T47D (cell line): Measurements from ENCODE around the gene NHS.

ENCODE experiments used
- DNase-seq, 2 experiments: peaks; one replicate each; pipeline versions ENCODE4 v3.0.0 to v3.0.0-alpha.2; 2011 to 2012; ENCODE audit warnings: low read depth in 1 of 2, low spot score in 1 of 2
- JUND ChIP-seq: IDR thresholded peaks from 2 replicates; pipeline ENCODE4 v1.6.1; 2012; ENCODE audit warnings: low read depth
- in situ Hi-C: cut with HindIII; loops from 2 replicates; pipeline ENCODE4 v1.10.0; 2016; ENCODE audit warnings: low sequenced_read_pairs, low pct_unique_long_range_greater_than_20kb

Gene NHS

GRCh38 chrX:17740137-17741122, 365.4 kb downstream of the NHS start:
- no peak for DNase-seq
- TF ChIP-seq JUND, result no peak
- in situ Hi-C loops, result no loop called here

GRCh38 chrX:17741123-17741511, 366.1 kb downstream of the NHS start:
- in situ Hi-C loops, result no loop called here
- no peak for DNase-seq

DNA sequence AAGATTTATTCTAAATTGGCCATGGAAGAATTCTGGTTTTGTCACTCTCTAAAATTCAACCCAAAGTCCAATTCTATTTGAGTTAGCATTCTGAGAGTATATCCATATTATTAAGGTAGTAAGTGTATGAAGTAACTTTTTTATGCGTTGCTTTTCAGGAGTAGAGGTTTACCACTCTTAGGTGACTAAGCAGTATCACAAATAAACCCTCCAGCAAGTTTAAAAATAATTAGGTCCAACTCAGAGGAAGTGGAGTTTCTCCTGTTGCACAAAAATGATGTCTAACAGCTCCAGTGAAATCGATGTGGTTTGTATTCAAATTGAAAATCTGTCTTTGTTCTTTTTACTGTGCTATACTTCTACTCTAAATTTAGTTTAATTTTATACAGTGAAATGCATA, 368.9 kb downstream of the NHS start:
- DNase-seq, result no peak
- in situ Hi-C loops, result no loop called here
- TF ChIP-seq JUND, result no peak

More at GRCh38 chrX:17741123-17741511, 366.1 kb downstream of the NHS start:
- no peak for TF ChIP-seq JUND

DNA sequence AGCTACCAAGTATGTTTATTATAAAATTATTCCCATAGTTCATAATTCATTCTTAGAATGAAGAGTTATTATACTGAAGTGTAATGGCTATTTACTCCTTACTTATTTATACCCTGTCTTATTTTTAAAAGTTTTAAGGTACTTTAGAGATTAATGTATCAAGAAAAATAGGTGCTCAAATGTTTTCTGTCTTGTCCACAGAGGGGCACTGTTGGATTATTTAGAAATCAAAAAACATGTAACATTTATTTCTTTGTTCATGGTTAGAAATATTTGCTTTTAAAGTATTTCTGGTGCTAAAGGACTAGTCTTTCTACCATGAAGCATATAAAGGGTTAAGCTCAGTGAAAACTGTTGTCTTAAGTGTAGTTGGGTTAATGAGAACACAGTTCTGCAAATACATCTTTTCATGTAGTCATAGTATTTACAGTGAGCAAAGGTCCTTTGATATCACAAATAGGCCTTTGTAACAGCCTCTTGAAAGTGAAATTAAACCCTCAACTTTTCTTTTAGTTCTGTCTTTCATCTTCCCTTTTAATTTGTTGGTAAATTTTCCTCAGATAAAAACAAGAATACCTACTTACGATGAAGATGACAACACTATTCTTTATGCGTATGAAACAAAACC, 370.0 kb downstream of the NHS start:
- in situ Hi-C loops, result no loop called here
- TF ChIP-seq JUND, result no peak
- DNase-seq, result peak in 1 of 2 experiments; percentile 26

- DNase-seq, result no peak
- no peak for TF ChIP-seq JUND
- in situ Hi-C loops, result no loop called here
Observed at GRCh38 chrX:17747692-17748091, 372.7 kb downstream of the NHS start.

DNA sequence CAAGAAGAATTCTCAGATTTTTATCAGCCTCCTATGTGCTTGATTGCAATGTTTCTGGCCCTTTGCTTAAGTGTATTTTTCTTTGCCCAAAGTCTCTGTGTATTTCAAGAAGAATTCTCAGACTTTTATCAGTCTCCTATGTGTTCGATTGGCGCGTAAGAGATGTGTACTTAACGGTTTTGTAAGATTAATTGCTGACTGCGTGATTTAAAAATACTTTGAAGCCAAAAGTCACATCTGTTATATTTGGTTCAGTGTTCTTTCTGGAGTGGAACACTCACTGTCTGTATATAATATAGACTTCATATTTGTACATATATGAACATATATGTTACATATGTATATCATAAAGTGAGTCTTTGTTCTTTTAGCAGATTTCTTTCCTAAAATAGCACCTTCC, 373.7 kb downstream of the NHS start:
- in situ Hi-C loops, result no loop called here
- TF ChIP-seq JUND, result no peak
- no peak for DNase-seq

DNA sequence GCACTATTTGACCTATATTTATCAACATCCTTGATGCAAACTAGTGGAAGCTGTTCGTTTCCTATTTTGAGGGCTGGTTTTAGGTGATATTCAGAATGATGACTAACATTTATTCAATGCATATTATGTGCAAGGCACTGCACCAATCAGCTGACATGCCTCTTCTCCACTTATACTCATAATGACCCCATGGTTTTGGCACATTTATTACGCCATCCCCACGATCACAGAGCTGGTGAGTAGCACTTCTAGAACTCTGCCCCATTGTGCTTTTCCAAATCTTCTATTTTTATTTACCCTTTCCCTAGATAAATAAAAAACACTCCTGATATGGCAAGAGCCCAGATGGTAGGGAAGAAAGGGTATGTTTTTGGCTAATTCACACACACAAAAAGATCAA, 375.4 kb downstream of the NHS start:
- DNase-seq, result no peak
- in situ Hi-C loops, result no loop called here
- TF ChIP-seq JUND, result no peak

DNA sequence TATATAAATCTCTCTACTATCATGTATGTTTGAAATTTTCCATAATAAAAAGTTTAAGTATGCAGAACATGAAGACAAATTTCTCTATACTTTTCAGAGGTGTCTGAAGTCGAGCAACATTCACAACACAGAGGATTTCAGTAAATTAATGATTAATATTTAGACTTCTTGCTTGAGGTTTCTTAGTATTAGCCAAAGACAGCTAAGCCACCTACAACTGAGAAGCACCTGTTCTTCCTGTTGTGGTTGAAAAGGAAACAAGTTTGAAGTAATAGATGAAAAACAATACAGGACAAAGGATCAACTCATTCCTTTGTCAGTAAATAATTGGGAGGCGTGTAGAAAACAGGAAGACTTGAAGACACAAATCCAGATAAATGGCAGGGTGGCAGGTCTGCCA, 383.4 kb downstream of the NHS start:
- DNase-seq, result no peak
- TF ChIP-seq JUND, result no peak
- in situ Hi-C loops, result no loop called here

DNA sequence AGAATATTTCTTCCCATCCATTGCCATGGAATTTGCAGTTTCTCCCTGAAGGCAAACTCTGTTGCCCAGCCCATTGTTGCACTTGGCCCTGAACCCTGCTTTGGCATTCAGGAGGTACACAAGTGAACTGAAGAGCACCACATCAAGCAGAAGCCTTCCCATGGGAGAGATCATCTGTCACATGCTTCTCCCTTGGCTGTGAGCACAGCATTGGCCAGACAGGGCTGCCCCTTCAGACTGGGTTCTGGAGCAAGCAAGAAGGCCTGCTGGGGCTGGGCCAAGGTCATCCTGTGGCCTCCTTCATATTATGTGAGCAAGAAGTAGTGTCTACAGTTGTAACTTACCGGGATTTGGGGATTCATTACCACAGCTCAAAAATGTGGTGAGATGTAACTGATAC, 385.0 kb downstream of the NHS start:
- in situ Hi-C loops, result no loop called here
- peak in 1 of 2 experiments; percentile 13 for DNase-seq
- TF ChIP-seq JUND, result no peak

DNA sequence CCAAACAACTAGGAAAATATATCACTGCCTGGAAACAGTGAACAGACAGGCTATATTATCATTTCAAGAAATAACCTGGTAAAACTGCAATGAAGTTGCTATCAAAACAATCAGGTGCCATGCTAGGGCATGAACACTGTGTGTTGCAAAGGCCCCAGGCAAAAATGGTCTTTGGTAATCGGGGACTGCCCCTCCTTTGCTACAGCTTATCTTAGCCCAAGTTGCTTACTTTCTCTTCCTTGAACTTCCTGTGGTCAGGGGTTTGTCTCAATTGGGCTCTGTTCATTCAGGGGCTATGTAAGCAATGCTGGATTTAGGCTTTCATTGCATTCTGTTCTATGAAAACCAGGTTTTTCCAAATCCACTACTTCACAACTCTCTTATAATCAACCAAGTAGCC, 392.7 kb downstream of the NHS start:
- in situ Hi-C loops, result no loop called here
- DNase-seq, result no peak

GRCh38 chrX:17768997-17769396, 394.0 kb downstream of the NHS start:
- DNase-seq, result no peak
- no peak for TF ChIP-seq JUND
- in situ Hi-C loops, result no loop called here

More for the DNA sequence above, 392.7 kb downstream of the NHS start:
- TF ChIP-seq JUND, result no peak

DNA sequence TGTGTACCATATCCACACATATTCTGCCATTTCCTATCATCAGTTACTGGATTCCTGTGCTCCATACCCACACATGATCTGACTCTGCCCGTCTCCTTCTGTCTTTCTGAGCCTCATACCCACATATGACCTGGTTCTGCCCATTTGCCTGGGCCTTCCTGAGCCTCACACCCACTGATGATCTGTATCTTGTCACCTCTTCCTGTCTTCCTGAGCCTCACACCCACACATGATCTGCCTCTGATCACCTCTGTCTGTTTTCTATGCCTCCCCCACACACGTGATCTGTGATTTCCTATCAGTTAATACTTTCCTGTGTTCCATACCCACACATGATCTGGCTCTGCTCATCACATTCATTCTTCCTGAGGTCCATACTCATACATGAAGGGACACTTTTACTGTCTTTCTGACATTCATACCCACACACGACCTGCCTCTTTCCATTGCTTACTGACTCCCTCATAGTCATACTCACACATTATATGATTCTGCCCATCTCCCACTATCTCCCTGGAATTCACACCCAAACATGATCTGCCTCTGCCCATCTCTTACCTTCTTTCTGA, 394.8 kb downstream of the NHS start:
- in situ Hi-C loops, result no loop called here
- no peak for DNase-seq
- TF ChIP-seq JUND, result no peak
